CD4-positive, alpha-beta T cell treated with Interleukin-21 for 1 hour (primary cell): ENCODE data around the gene RNF14.
A peak's percentile ranks its signal among the peaks of the same experiment; 100 is the strongest.

ENCODE experiments used
- DNase-seq: peaks from one replicate; pipeline ENCODE4 v3.0.0-alpha.2; 2020

The RNF14 gene

DNA sequence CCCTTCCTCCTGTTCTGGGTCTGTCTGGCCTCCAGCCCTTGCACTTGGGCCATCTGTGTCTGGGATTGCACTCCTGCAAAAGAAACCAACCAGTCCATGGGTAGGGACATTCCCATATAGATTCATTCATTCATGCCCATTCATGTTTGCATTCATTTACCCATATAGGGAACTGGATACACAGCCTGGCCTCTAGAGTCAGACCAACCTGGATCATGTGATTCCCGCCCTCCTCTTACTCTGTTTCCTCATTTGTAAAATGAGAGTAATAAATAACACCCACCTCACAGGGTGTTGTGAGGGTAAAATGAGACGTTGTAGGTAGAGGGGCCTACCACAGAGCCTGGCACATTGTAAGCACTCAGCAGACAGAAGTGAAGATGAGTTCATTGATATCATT lies 19.4 kb upstream of the RNF14 start:
- no peak for DNase-seq

DNA sequence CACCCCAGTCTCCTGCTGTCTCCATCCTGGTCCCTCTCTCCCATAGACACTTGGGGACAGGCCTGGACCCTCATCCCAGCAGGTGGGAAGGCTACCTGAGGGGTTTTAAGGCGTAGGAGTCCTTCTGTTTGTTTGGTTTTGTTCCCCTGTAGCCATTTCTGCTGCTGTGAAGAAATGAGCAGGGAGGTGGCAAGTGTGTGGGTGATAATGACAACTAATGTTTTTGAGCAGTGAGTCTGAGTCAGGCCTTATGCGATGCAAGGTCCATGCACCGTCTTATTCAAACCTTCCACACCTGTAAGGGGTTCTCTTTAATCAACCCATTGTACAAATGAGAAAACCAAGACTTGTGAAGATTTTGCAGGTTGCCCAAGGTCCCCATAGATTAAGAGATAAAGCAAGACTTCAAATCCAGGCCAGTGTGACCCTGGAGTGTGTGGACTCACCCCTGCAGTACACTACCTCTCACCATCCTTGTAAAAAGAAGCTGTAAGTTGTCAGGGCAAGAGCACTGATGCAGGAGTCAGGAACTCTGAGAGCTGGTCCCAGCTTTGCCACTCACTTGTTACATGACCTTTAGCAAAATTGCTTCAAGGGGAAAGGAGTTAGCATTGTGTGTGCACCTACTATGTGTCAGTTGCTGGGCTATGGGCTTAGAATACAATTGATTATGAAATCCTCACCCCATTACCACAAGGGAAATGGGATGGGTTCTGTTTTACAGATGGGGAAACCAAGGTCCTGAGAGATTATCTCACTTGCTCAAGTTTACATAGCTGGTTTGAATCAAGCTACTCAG lies 18.5 kb upstream of the RNF14 start:
- no peak for DNase-seq

- no peak for DNase-seq
Measured at GRCh38 chr5:141951332-141951781, 17.5 kb upstream of the RNF14 start.

GRCh38 chr5:141952020-141952419 lies 16.9 kb upstream of the RNF14 start:
- no peak for DNase-seq

DNA sequence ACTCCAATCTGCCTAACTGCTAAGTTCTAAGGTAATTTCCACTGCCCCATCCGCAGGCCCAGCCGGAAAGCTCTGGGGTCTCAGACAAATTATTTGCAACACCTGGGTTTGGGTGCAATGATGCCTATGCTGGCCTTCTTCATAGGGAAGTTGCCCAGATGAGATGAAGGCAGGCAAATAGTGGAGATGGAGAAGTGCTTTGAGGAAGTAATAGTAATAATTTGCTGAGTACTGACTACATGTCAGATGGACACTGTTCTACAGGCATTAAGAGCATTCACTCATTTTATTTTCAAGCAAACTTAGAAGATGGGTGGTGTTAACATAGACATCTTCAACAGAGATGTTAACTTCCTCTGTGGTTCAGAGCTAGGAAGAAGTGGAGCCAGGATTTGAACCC lies 14.7 kb upstream of the RNF14 start:
- no peak for DNase-seq

DNA sequence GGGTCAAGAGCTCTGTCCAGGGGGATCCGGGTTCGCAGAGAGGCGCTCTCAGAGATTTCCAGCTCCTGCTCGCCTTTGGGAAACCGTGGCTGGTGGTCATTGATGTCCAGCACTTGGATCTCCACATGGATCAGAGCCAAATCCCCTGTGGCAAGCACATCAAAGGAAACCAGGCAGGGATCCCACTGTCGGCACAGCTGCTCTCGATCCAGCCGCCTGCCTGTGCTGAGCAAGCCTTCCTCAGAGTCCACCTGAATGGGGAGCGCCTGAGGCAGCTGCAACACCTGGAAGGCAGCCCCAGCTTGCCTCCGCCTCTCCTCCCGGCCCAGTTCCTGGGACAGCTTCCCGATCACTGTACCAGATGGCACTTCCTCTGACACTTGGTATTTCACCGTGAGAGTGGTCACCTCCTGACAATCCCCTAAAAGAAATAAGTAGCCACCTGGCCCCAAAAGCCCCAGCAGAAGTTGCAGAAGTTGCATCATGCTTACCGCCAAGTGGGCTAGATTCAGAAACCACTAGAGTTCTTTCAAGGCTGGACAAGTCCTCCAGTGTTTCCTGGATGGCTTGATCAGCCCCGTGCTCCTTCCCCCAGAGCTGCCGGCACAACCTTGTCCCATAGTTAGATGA lies 11.4 kb upstream of the RNF14 start:
- DNase-seq: no peak

DNA sequence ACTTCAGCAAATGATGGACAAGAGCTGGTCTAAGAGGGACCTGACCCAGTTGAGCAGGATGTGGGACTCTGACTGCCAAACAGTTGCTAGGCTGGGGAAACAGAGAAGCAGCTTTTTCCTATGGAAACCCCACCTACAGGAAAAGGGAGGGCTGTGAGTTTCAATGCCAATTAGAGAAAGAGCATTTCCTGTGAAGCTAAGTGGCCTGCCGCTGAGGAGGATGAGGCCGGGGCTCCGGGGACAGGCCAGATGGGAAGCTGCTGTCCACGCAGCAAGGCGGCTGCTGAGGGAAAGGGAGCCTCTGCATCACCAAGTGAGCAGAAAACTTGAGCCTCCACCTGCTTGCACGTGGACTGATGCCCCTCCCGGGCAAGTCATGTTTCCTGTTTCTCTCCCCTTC lies 10.8 kb upstream of the RNF14 start, which contains the start of gene PCDH12:
PCDH12 (minus strand) TSS at position 90 of the 400 bp plus-strand sequence. CDS start 351 bp downstream, outside the sequence.
- DNase-seq: no peak

DNA sequence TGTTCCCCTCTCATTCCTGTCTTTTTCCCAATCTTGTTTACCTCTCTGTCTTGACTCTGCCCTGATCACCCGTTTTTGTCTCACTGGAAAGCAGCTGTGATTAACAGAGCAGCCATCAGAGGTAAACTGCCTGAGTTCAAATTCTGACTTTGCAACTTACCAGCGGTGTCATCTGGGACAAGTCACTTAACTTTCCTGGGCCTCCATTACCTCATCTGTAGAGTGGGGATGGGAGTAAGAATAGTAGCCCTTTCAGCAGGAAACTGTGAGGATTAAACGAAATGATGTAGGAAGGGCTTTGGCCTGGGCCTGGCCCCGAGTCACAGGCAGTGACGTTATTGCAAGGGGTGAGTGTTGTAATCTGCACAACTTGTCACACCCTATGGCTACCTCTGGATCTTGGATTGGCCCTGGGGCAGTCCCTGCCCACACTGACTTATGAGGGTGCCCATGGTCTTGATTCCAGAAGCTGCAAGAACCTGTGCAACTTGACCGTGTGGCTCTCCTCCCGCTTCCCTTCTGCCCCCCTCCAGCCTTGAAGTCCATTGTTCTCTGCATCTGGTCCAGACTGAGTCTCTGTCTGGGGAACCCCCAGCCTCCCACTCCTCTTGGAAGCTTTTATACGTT lies 10.2 kb upstream of the RNF14 start:
- no peak for DNase-seq

DNA sequence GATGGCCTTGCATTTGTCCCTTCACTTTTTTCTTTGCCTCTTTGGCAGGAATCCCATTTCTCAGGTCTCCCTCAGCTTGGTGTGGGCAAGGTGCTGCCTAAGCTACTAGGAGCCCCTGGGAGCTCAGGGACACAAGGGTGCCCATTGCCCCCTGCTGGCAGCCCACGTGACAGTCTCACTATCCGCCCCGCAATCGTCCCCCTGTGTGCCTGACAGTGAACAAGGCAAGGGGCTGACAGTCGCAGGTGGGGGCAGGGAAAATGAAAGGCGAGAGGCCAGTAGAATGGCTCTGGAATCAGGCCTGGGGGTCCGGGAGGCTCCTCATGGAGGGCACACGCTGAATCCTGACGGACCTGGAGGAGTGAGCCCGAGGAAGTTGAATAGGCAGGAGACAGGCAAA lies 8.9 kb upstream of the RNF14 start:
- peak; percentile 25 for DNase-seq

GRCh38 chr5:141960449-141961323 lies 8.2 kb upstream of the RNF14 start:
- DNase-seq: peak; percentile 91

GRCh38 chr5:141961466-141961865 lies 7.4 kb upstream of the RNF14 start:
- no peak for DNase-seq

- no peak for DNase-seq
Measured at GRCh38 chr5:141963701-141964100, 5.2 kb upstream of the RNF14 start.

DNA sequence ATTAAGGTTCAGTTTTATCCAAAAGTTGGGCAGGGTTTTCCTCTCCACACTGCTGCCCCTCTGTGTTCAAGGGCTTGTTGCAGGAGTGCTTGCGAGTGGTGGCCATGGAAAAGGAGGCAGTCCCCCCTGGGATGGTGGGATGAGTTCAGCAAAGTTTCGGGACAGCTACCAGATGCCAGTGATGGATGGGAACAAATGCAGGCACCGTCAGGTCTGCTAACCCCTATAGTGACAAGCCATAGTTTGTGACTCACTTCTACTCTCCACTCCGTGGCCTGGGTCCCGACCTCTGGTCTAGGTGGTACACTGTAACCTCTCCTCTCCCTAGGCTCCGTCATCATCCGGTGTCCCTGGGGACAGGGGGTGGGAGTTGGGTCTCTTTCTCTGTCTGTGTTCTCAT lies 3.8 kb upstream of the RNF14 start:
- DNase-seq: no peak

DNA sequence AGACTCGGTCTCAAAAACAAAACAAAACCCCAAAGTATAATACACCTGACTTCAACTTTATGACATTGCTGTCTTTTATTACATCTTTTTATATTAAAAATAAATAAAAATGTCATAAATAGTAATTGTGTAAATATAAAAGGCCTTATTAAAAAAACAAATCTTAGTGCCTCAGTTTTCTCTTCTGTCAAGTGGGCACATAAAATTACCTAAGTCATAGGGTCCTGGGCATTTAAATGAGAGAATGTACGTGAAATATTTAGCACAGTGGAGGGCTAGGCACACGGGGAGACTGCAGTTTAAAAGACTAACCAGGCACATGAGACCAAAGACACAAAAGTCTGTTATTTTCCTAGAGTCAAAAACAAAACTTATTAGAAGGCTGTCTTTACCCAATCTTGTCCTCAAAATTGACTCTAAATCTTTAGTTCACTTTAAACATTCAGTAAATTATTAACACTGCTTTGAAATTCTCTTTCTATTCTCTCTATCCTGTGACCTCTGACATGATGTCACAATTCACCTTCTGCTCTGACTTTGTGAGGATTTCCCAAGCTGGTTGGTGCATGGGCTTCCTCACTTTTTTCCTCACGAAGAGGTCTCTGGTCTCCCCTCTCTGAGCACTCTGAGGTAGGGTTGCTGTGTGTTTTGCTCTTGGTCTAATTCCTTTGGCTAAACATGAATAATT lies 2.5 kb upstream of the RNF14 start:
- DNase-seq: no peak

GRCh38 chr5:141966963-141967333 lies 2.0 kb upstream of the RNF14 start:
- no peak for DNase-seq

DNA sequence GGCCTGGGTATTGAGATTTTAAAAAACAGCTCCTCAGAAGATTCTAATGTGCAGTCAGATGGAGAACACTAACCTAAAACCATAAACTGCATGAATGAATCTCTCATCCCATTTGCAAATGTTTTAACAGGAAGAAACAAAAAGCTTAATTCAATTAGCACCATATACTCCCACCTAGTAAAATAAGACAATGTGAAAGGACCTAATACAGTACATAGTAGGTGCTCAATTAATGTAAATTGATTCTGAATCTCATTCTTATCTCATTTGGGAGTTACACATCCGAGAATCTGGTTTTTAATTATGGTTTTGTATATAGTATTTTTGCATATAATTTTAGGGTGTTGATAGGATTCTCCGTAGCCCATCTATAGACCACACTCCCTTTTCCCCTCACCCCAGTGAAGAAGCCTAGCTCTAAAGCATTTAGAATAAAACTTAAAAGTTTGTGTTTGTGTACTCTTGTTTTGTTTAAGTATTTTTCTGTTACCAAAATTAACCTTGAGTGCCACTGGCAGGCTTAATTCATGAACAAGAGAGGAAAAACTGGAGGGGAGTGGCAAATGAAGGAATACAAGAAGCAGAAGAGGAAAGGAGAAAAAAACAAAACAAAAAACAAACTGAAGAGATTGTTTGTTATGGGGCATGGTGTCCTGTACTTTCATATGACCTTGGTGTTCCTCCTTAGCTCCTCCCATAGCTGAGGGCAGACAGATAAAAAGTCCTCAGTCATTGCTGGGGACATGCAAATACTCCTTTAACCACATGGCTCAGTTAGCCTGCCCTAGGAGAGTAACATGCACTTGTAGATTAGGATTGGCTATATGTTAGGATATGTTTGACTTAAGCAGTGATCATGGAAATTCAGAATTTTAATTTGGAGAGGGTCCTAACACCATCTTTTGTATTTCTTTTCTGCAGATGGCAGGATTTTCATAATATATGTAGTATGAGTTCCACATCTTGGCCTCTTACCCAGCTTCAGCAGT lies 1.2 kb downstream of the RNF14 start:
- no peak for DNase-seq

DNA sequence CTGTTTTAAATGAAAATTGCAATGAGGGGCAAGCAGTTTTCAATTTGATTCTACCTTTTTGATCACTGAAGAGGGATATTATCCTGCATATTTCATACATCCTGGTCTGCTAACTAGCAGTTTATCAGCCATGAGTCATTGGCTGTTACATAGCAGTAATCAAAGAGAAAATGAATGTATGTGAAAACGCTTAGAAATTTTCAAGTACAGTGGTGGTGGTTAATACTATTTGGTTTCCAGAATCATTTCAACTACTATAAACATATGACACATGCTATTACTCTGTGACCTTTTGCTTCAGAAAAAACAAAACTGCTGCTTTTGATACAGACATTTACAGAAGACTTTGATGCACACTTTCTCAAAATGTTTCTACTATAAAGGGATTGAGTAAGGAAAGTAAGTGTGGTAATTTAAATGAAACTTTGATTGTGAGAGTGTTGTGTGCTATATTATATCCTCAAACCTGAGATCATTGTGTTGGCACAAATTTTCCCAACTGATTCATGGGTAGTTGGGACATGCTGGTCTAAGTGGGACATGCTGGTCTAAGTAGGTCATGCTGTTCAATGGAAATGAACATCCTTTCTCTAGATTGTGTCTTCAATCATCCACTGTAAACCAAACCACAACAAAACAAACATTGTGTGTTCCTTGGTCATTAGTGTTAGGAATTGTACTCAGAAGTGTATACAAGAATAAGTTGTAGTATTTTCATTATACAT lies 5.1 kb downstream of the RNF14 start:
- no peak for DNase-seq

DNA sequence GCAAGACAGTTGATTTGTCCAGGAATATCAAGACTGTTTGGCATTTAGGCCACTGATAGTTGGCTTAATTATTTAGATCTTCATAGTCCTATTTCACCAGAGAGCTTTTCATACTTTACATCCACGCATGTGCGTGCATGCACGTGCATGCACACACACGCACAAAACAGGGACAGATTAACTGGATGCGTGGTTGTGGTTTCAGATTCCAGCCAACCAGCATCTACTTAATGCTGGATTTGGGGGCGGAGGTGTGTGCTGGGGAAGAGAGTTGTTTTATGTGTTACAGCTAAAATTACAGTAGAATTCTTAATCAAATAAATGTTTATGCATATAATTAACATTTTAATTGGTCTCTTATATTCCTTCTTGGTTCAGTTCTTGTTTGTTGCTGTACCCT lies 7.3 kb downstream of the RNF14 start:
- DNase-seq: no peak

- DNase-seq: no peak
Measured at GRCh38 chr5:141978389-141978788, 9.5 kb downstream of the RNF14 start.

DNA sequence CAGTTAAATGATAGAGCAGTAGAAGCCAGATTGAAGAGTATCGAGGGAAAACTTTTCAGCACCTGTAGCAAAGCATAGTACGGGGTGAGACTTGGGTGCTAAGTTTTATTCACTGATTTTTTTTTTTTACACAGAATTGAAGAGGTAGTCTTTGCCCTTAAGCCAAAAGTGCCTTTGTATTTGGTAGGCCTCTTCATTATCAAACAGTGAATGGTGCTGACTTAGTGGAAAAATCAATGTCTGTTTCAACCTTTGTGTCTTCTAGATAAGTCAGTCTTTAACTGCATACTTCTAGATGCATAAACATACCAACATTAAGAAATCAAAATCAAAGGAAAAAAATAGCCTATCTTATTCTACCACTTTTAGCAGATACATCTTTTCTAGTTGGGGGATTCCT lies 13.7 kb downstream of the RNF14 start:
- DNase-seq: no peak
